ENCODE data around the gene POLR1H. TPM values are rescaled to one million over a fixed set of nuclear protein-coding genes. Genes with fewer than 3 reads are reported as not detected.

The POLR1H gene
- total RNA-seq, 4 donors from 2014 or later = 21.2 to 121 (median 33.4) TPM

DNA sequence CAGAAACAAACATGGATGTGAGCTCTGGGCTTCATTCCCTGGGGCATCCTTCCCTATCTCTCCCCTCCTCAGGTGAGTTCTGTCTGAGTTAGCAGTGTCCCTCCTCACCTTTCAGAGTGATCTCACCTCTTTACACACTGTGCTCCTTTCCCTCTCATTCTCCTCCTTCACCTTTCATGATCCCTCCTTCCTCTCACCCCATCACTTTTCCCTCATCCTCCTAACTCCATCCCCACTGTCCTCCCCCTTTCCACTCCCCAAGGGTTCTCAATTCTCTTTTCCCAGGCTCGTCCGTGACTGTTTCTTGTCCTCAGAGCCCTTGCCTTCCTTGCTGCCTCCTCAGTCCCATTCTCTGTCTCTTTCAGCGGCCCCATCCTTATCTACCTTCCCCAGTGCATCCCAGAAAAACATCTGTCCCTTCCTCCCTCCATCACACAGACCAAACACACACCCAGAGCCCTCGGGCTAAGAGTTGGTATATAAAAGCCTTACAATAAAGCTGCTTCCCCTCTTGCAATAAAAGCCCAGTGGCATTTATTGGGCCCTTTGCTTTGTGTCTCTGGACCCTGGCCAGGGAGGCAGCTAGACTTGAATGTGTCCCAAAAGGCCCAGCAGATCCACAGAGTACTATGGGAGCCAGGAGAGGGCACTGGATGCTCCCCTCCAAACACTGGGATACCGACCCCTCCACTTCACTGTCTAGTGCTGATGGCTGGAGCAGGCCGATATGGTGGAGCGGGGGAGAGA, 12.6 kb downstream of the POLR1H start:
- Histone ChIP-seq H3K27ac (no peak overlapping the region), H3K27me3 (peaks cover 12 to 20% of the 10 kb centered on the region in 2 donors), H3K9me3 (no peaks in the 10 kb centered on the region), H3K4me1 (peaks cover 0 to 20% of the 10 kb centered on the region in 2 donors), H3K36me3 (no peaks in the 10 kb centered on the region), H3K4me3 (no peak overlapping the region)
- DNase-seq = no peak
- intact Hi-C loops (cut with DNase I; ENCODE audit: low total_unique reads) = no loop called here
- no peak for TF ChIP-seq POLR2A (IDR thresholded peaks at IDR 0.05)
- TF ChIP-seq, protein P1, sequence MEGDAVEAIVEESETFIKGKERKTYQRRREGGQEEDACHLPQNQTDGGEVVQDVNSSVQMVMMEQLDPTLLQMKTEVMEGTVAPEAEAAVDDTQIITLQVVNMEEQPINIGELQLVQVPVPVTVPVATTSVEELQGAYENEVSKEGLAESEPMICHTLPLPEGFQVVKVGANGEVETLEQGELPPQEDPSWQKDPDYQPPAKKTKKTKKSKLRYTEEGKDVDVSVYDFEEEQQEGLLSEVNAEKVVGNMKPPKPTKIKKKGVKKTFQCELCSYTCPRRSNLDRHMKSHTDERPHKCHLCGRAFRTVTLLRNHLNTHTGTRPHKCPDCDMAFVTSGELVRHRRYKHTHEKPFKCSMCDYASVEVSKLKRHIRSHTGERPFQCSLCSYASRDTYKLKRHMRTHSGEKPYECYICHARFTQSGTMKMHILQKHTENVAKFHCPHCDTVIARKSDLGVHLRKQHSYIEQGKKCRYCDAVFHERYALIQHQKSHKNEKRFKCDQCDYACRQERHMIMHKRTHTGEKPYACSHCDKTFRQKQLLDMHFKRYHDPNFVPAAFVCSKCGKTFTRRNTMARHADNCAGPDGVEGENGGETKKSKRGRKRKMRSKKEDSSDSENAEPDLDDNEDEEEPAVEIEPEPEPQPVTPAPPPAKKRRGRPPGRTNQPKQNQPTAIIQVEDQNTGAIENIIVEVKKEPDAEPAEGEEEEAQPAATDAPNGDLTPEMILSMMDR (IDR thresholded peaks at IDR 0.05) = no peak

DNA sequence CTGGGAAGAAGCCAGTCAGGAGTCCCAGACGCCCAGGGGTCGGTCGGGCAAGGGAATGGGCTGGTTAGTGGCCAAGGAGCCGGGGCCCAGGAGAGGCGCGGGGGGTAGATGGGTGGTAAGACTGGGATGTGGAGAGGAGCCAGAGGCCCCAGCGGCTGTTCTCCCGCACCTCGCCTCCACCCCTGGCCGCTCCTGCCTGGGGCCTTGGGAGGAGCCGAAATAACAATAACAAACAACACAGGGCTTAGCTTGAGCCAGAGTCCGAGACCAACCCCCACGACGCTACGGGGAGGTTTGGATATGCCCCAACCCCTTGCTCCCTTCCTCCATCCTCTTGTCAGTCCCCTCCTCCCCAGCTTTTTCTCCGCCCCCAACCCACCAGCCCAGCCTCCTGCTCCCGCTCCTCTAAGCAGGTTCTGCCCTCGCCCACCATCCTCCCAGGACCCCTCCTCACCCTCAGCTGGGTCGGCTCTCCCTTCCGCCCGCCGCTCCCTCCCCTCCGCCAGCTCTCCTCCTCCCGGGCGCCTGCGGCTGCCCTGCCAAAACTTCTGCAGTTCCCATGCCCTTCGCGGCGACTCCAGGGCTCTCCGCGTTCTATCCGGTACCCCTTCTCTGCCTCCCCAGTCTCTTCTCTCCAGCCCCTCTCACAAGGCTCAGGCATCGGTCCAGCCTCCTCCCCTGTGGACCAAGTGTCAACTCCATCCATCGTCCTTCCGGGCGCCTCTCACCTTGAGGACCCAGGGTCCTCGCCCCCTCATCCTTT, 13.4 kb downstream of the POLR1H start:
- Histone ChIP-seq H3K4me1 (peaks cover 0 to 20% of the 10 kb centered on the region in 2 donors), H3K4me3 (peak overlapping the region in 1 of 2 donors; percentile 7), H3K27ac (no peak overlapping the region), H3K36me3 (no peaks in the 10 kb centered on the region), H3K9me3 (no peaks in the 10 kb centered on the region), H3K27me3 (peaks cover 12 to 20% of the 10 kb centered on the region in 2 donors)
- no peak for TF ChIP-seq POLR2A (IDR thresholded peaks at IDR 0.05)
- TF ChIP-seq, protein P1 (IDR thresholded peaks at IDR 0.05) = no peak
- no peak for DNase-seq
- intact Hi-C loops (cut with DNase I; ENCODE audit: low total_unique reads) = no loop called here

DNA sequence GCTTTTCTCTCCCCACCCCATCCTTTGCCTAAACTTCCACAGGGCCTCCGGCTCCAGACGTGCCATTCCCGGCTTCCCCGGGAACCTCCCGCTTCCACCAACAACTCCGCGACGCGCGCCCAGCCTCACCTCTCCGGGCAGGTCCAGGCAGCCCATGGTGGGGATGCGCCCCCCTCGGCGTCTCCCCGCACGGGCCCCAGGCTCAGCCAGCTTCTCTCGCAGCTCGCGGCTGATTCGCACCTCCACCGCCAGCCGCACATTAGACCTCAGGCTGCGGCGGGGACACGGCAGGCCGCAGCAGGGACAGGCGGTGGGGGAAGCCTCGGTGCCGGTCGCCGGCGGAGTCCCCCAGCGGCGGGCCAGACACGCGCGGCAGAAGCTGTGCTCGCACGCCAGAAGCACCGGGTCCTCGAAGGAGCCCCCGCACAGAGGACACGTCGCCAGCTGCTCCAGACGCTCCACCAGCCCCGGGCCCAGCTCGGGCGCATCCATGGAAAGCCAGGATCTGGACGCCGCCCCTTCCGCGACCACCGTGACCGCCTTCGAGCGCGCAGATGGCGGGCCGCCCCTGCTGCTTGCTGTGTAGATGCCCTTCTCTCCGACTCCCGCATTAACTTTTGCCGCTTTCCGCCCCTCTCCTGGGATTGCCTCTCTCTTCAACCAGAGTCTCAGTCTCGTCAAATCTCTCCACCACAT, 14.2 kb downstream of the POLR1H start, which contains the start of gene RNF39:
RNF39 (minus strand) TSS at position 676 of the 696 bp plus-strand sequence; CDS start at position 492, 184 bp downstream.
- H3K27me3 ChIP-seq = peaks cover 12 to 20% of the 10 kb centered on the region in 2 donors

DNA sequence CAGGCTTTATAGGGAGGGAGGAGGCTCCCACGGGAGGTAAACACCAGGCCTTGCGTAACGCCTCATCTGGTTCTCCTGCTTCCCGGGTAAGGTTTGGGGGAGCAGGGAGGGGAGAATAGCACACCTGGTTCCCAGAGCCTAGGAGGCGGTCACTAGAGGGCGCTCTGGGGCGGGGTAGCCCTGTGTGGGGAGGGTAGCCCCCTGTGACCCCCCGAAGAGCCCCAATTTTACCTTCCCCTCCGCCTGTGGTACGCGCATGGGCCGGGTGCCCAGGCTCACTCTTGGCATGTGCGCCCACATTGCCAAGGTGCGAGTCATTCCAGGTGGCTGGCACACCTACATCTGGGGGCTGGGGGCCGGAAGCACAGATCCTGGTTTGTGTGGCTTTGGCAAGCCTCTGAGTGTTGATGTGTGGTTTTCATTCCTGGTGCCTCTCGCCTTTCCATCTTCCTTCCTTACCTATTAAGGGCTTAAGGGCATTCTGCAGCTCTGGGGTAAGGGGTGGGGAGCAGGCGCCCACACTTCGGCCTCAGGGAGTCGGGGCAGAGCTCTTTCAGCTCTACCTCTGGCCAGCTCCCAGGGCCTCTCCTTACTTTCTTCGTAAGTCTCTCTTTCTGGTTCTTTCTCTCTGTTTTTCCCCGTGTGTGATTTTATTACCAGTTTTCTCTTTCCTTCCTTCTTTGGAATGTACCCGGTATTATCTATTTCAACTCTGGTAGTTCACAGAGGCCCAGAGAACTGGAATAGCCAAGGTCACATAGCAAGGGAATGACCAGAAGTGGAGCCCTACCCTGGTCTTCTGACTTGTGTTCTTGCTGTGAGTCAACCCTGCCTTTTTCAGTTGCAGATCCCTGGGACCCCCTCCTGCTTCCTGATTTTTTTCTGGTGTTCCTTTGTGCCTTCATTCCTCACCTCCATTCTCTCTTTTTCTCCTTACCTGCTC, 15.0 kb downstream of the POLR1H start:
- peaks cover 12 to 20% of the 10 kb centered on the region in 2 donors for H3K27me3 ChIP-seq
- intact Hi-C loops (cut with DNase I; ENCODE audit: low total_unique reads) = no loop called here
- DNase-seq = no peak
- TF ChIP-seq, protein P1 (IDR thresholded peaks at IDR 0.05) = no peak
- TF ChIP-seq POLR2A (IDR thresholded peaks at IDR 0.05) = no peak
- peaks cover 0 to 18% of the 10 kb centered on the region in 2 donors for H3K4me1 ChIP-seq
- no peak overlapping the region for H3K27ac ChIP-seq
- H3K4me3 ChIP-seq = peak overlapping the region in 1 of 2 donors; percentile 7
- no peaks in the 10 kb centered on the region for H3K9me3 ChIP-seq
- no peaks in the 10 kb centered on the region for H3K36me3 ChIP-seq

More for the DNA sequence above, 14.2 kb downstream of the POLR1H start, which contains the start of gene RNF39:
- H3K9me3 ChIP-seq = no peaks in the 10 kb centered on the region
- H3K36me3 ChIP-seq = no peaks in the 10 kb centered on the region
- peaks cover 0 to 20% of the 10 kb centered on the region in 2 donors for H3K4me1 ChIP-seq
- intact Hi-C loops (cut with DNase I; ENCODE audit: low total_unique reads) = no loop called here
- peak within 1 kb of the TSS in 1 of 2 donors; percentile 7 for H3K4me3 ChIP-seq
- peak in 1 of 2 donors; percentile 21 for TF ChIP-seq POLR2A (IDR thresholded peaks at IDR 0.05)
- TF ChIP-seq, protein P1 (IDR thresholded peaks at IDR 0.05) = no peak
- H3K27ac ChIP-seq = no peak within 1 kb of the TSS
- DNase-seq = no peak
